ENCODE measurements around the gene AFAP1.

- no peak for TF ChIP-seq POLR2A (IDR thresholded peaks at IDR 0.05)
- TF ChIP-seq CTCF (IDR thresholded peaks at IDR 0.05) = no peak
These were observed 155.4 kb downstream of the AFAP1 start for GRCh38 chr4:7784131-7784870.

All from transverse colon (tissue), 3 donors.